ENCODE data around the gene SPI1.
"Not testable (repeated sequence)": the region's sequence is repeated elsewhere in the genome, so short reads cannot be mapped to it uniquely, and the experiment has no call there.

Gene SPI1

DNA sequence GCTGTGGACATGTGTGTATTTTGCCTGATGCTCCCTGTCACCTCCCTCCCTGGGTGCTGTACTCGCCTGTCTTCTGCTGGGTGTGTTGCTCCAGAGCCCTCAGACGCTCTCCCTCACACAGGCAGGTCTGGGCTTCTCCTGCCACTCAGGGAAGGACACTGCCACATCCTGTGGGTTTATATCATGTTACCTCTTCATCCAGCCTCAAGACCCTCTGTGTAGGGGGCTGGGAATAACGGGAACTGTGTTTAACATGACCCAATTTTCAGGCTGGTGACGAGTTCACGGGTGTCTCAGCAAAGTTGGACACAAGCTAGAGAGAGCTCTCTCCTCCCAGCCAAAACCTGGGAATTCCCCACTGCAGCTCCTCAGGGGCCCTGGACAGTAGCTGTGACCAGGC lies 50.4 kb downstream of the SPI1 start:
- no peak for DNase-seq (ENCODE audit: low spot score)

DNA sequence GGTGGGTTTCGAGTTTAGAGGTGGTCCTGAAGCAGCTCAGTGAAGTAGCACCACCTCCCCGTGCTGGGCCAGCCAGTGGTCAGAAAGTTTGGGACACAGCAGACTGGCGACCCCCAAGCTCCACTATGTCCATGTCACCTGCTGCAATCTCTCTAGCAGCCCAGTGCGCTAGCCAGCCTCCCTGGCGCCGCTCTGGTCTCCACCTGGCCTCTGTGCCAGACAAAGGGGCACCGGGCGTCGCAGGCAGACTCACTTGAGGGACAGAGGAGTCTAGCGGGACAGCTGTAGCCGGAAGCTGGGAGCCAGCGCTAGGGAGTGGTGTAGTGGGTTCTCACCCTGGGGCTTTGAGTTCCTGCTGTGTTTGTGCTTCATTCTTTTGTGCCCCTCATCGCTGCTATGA lies 51.3 kb downstream of the SPI1 start:
- FAIRE-seq (no peak), DNase-seq (ENCODE audit: low spot score) (no peak)

More for the DNA sequence above, 50.4 kb downstream of the SPI1 start:
- no peak for FAIRE-seq

DNA sequence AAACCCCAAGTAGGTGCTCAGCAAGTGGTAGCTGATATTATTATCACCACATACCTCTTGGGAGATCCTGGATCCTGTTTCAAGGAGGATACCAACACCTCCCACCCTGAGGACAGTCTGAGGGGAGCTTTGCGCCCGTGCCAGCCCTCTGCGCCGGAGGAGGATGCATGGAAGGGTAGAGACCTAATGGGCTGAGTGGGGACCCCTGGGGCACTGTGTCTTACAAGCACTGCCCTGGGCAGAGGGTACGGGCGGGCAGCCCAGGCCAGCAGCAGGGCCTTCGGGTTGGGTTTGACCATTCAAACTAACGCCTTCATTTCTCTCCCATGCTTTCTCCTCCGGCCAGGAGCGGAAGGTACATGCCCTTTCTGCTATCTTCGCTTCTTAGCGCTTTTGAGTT lies 52.1 kb downstream of the SPI1 start:
- no peak for FAIRE-seq

DNA sequence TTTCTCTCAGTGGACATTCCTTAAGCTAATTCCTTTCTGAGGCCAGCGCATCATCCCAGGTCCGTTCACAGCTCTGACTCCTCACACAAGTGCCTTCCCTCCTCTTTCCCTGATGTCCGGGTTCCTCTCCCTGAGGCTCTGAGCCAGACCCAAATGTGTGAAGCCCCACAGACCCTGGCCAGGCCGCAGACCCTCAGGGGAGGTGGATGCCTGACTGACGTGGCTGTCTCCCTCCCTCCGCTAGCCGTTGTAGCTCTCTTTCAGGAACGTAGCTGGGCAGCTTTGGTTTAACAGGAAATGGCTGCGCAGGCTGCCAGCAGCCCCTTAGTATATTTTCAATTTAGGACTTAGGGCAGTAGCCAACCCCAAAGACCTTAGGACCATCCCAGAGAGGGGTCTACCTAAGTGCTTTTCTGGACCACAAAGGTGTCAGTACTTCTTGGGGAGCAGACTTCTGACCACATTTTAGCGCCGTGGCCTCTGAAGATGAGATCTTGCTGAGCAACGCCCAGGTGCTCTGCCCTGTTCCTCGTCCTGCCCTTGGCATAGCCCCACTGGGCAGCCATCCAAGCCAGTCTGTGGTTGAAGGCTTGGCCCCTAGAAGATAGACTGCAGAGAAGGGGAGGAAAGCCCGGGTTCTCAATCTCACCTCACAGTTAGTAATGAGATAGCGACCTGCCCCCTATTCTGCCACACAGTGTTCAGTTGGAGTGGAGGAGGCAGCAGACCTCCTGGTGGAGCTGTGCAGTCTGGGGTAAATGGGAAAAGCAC lies 52.9 kb downstream of the SPI1 start:
- FAIRE-seq (no peak), DNase-seq (ENCODE audit: low spot score) (no peak)

More for the DNA sequence above, 52.1 kb downstream of the SPI1 start:
- DNase-seq (ENCODE audit: low spot score): no peak

DNA sequence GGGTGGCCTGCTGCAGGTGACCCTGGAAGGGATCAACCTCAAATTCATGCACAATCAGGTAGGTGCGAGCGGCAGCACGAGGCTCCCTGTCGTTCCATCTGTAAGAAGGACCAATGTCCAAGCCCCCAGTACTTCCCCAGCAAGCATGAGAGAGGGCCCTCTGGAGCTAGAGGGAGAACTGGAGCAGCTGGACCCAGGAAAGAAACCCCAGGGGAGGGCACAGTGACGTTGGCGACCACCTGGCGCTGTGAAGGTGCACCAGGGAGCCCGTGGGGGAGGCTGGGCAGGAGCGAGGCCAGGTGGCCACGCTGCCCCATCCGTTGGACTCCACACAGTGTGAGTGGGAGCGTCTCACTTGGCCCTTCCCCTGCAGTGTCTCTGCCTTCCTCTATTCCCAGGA lies 53.8 kb downstream of the SPI1 start:
- FAIRE-seq (no peak), DNase-seq (ENCODE audit: low spot score) (no peak)

DNA sequence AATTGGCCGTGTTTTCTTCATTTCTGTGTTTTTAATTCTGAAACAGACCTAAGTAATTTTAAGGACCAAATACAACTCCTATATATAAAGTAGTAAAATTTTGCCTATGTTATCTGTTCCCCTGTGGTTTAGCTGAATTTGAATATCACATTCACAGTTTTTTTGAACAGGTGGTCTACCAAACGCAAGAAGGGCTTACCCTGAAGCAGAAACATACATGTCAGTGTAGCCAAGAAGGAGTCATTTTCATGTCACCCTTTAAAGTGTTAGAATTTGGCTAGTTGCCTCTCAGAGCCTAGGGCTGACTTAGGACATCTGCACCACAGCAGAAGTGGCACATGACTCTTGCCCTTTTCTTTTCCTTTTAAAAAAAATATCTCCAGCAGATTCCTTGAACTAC lies 60.2 kb downstream of the SPI1 start:
- FAIRE-seq: no peak

DNA sequence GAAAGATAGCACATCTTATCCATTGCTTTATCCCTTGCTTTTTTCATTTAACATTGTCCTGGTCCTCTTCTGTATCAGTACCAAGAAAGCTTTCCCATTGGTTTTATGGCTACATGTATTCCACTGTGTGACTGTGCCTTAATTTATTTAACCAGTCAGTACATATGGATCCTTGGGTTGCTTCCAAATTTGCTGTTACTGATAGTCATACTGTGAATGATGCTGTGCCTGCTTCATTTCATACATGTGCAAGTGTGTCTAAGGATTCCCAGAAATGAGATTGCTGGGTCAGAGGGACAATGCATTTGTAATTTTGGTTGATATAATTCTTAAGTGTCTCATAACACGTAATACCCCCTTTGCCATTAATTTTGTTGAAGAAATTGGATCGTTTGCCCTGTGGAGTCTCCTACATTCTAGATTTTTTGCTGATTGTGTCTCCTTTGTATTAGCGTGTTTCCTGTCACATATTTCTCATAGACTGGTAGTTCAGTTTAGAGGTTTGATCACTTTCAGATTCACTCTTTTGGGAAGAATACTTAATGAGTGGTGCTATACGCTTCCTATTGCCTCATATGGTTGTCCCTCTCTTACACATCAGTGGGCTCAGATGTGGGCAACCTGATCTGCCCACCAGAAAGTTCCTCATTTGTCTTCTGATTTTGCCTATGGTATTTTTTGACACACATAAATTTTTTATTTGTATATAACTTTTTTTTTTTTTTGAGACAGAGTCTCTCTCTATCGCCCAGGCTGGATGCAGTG lies 61.1 kb downstream of the SPI1 start:
- DNase-seq (ENCODE audit: low spot score) (no peak), FAIRE-seq (no peak)

More for the DNA sequence above, 60.2 kb downstream of the SPI1 start:
- DNase-seq (ENCODE audit: low spot score): no peak

DNA sequence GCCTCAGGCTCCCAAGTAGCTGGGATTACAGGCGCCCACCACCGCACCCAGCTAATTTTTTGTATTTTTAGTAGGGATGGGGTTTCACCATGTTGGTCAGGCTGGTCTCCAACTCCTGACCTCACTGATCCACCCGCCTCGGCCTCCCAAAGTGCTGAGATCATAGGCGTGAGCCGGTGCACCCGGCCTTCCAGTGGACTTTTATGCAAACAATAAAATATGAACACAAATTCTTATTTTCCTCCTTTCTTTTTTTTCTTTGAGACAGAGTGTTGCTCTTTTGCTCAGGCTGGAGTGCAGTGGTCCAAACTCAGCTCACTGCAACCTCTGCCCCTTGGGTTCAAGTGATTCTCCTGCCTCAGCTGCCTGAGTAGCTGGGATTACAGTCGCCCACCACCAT lies 61.8 kb downstream of the SPI1 start:
- DNase-seq (ENCODE audit: low spot score); FAIRE-seq: not testable (repeated sequence)

DNA sequence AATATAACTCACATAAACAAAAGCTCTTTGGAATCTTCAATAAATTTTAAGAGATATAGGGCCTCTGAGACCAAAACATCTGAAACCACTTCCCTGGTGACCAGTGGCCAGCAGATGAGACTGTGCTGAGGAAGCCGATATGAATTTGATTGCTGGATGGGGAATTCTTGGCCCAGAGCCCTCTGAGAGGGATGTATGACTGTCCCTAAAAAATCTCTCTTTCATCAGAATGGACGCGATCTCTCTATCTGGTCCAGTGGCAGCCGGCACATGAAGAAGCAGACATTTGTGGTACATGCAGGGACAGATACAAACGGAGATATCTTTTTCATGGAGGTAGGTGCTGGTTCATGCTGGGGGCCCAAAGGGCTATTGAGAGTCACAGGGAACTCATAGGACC lies 63.4 kb downstream of the SPI1 start:
- FAIRE-seq: no peak
- no peak for DNase-seq (ENCODE audit: low spot score)

DNA sequence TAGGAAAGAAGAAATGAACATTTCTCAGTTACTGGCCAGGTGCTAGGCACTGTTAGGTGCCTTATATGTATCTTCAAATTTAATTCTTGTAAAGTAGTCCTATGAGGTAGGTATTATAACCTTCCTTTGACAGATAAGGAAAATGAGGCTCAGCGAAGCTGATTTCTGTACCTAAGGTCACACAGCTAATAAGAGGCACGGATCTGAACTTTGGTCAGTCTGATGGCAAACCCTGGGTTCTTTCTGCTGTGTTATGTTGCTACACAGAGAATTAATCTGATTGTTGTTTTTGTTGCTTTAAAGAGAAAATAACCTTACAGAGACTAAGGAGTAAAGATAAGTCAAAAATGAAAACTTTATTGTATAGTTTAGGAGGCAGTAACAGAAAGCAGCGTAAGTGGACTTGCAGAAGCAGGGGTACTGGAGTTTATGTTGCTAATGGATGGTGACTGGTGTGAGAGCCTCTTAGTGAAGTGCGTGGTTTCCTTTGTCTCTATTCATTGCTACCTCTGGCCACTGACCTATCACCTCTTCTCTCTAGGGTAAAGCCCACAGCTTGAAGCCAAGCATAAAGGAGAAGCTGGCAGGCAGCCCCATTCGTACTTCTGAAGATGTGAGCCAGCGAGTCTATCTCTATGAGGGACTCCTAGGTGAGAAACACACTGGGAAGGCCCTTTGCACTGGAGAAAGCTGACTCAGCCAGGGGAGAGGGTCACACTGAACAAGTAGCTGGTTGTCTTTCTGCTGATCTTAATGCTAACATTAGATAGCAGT lies 70.1 kb downstream of the SPI1 start:
- no peak for DNase-seq (ENCODE audit: low spot score)
- no peak for FAIRE-seq

DNA sequence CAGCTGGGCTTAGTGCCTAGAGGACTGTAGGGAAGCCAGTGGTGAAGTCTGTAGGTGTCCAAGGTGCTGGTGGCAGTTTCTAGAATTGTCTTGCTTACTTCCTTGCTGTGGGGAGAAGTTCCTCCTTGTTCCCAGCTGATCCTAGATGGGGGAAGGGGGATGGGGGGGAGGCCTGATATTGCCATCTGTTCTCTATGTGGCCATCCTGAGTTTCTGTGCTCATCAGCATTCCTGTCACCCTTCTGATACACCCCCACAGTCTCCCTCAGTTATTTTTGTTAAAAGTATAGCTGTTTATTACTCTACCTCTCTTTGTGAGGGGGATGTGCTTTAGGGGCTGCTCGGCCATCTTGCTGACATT lies 71.9 kb downstream of the SPI1 start:
- FAIRE-seq: no peak
- no peak for DNase-seq (ENCODE audit: low spot score)

DNA sequence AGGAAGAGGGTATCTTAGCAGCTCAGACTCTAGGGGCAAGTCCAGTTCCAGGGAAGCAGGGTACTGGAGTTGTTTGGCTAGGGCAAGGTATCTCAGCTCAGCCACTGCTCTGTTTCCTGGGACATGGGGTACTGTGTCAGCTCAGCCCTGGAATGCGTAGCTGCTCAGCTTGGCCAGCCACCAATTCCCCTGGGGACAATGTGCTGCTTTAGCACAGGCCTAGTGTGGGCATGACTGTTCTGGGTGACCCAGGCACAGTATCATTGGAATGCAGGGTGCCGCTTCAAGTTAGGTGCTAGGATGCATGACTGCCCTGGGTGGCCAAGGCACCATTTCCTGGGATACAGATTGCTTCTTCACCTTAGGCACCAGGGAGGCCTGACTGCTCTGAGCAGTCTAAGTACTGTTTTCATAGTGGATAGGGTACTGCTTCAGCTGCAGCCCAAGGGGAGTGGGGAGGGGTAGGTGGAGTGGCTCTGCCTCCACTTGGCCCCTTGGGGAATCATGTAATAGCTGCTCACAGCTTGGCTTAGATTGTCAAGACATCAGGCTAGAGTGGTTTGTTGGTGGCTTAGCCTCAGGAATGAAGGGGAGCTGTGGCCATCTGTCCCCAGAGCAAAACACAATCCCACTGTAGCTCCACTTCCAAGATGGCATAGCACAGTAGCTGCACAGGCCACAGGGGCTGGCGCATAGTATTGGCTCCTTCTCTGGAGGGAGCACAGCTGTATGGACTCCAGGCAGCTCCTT lies 72.4 kb downstream of the SPI1 start:
- no peak for DNase-seq (ENCODE audit: low spot score)
- FAIRE-seq: no peak
